ENCODE measurements around the gene KIAA1549. TPM values are rescaled to one million over a fixed set of nuclear protein-coding genes. Genes with fewer than 3 reads are reported as not detected.
"Not testable (repeated sequence)": the region's sequence is repeated elsewhere in the genome, so short reads cannot be mapped to it uniquely, and the experiment has no call there.

Gene KIAA1549
- polyA plus RNA-seq, 2 of the 4 experiments (the other 2 are of a cell fraction) = 4.1 to 4.7 TPM

DNA sequence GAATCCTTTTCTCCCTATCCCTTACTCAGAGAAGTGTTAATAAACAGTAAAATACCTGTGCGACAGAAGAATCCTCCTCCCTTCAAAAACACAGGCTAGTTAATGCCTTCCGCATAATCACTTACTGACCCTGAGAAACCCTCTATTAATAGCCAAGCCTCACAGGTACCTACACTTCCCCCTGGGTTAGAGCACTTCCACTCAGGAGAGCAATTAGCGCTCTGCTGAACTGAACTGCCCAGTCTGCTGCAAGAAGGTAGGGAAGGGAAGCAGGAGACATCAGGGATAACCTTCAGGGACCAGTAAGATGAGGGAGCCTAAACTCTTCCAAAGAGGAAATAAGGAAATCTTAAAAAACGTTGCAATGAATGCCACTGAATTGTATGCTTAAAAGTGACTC, 39.6 kb downstream of the KIAA1549 start:
- ChIA-PET POLR2A (no interaction called here), CTCF (no interaction called here)
- H3K4me2 ChIP-seq = no peak overlapping the region
- DNase-seq (ENCODE audit: low read depth in 1 of 2, low spot score in 1 of 2) (no peak), FAIRE-seq (no peak), ATAC-seq (no peak)
- 70% methylated on average over 4 of the region's 4 CpGs for WGBS (ENCODE audit: missing lambda C conversion rate)
- no peak overlapping the region for H3K4me3 ChIP-seq
- no peak for TF ChIP-seq PHF8 (IDR thresholded peaks at IDR 0.05; ENCODE audit: borderline replicate concordance, low read depth)
- TF ChIP-seq ZSCAN20 (CRISPR knock-in tag; IDR thresholded peaks at IDR 0.05) = no peak
- TF ChIP-seq, protein P1, sequence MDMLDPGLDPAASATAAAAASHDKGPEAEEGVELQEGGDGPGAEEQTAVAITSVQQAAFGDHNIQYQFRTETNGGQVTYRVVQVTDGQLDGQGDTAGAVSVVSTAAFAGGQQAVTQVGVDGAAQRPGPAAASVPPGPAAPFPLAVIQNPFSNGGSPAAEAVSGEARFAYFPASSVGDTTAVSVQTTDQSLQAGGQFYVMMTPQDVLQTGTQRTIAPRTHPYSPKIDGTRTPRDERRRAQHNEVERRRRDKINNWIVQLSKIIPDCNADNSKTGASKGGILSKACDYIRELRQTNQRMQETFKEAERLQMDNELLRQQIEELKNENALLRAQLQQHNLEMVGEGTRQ (IDR thresholded peaks at IDR 0.05) = no peak
- TF ChIP-seq ZC3H11A (IDR thresholded peaks at IDR 0.05) = no peak
- TF ChIP-seq ZFP36 (IDR thresholded peaks at IDR 0.05; ENCODE audit: borderline replicate concordance, partially characterized antibody) = no peak
- TF ChIP-seq, protein P2, sequence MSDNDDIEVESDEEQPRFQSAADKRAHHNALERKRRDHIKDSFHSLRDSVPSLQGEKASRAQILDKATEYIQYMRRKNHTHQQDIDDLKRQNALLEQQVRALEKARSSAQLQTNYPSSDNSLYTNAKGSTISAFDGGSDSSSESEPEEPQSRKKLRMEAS (IDR thresholded peaks at IDR 0.05) = no peak
- TF ChIP-seq NR3C1 (IDR thresholded peaks at IDR 0.05) = no peak
- TF ChIP-seq KDM1A (IDR thresholded peaks at IDR 0.05; ENCODE audit: low read depth) = no peak
- no peak for TF ChIP-seq SMC3 (IDR thresholded peaks at IDR 0.05)
- no peak for TF ChIP-seq HEYL (CRISPR knock-in tag; IDR thresholded peaks at IDR 0.05)
- TF ChIP-seq, protein P3, sequence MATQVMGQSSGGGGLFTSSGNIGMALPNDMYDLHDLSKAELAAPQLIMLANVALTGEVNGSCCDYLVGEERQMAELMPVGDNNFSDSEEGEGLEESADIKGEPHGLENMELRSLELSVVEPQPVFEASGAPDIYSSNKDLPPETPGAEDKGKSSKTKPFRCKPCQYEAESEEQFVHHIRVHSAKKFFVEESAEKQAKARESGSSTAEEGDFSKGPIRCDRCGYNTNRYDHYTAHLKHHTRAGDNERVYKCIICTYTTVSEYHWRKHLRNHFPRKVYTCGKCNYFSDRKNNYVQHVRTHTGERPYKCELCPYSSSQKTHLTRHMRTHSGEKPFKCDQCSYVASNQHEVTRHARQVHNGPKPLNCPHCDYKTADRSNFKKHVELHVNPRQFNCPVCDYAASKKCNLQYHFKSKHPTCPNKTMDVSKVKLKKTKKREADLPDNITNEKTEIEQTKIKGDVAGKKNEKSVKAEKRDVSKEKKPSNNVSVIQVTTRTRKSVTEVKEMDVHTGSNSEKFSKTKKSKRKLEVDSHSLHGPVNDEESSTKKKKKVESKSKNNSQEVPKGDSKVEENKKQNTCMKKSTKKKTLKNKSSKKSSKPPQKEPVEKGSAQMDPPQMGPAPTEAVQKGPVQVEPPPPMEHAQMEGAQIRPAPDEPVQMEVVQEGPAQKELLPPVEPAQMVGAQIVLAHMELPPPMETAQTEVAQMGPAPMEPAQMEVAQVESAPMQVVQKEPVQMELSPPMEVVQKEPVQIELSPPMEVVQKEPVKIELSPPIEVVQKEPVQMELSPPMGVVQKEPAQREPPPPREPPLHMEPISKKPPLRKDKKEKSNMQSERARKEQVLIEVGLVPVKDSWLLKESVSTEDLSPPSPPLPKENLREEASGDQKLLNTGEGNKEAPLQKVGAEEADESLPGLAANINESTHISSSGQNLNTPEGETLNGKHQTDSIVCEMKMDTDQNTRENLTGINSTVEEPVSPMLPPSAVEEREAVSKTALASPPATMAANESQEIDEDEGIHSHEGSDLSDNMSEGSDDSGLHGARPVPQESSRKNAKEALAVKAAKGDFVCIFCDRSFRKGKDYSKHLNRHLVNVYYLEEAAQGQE (IDR thresholded peaks at IDR 0.05) = no peak
- TF ChIP-seq, protein P4, sequence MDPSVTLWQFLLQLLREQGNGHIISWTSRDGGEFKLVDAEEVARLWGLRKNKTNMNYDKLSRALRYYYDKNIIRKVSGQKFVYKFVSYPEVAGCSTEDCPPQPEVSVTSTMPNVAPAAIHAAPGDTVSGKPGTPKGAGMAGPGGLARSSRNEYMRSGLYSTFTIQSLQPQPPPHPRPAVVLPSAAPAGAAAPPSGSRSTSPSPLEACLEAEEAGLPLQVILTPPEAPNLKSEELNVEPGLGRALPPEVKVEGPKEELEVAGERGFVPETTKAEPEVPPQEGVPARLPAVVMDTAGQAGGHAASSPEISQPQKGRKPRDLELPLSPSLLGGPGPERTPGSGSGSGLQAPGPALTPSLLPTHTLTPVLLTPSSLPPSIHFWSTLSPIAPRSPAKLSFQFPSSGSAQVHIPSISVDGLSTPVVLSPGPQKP (IDR thresholded peaks at IDR 0.05; ENCODE audit: low read depth, low read length) = no peak
- TF ChIP-seq RFX5 (IDR thresholded peaks at IDR 0.05) = no peak
- TF ChIP-seq NFE2L2 (conservative IDR thresholded peaks at IDR 0.05; ENCODE audit: low read length) = no peak
- 0 out of 3 replicates have a peak, but pooled peaks cover under 1% of the 10 kb centered on the region for H3K4me1 ChIP-seq
- H3K9me3 ChIP-seq = no peaks in the 10 kb centered on the region
- H3K27ac ChIP-seq = no peak overlapping the region

DNA sequence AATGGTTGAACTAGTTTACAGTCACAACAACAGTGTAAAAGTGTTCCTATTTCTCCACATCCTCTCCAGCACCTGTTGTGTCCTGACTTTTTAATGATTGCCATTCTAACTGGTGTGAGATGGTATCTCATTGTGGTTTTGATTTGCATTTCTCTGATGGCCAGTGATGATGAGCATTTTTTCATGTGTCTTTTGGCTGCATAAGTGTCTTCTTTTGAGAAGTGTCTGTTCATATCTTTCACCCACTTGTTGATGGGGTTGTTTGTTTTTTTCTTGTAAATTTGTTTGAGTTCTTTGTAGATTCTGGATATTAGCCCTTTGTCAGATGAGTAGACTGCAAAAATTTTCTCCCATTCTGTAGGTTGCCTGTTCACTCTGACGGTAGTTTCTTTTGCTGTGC, 40.6 kb downstream of the KIAA1549 start:
- ATAC-seq; DNase-seq (ENCODE audit: low read depth in 1 of 2, low spot score in 1 of 2); H3K4me1 ChIP-seq; H3K27ac ChIP-seq; POLR2A ChIA-PET; H3K4me2 ChIP-seq; H3K4me3 ChIP-seq; CTCF ChIA-PET; FAIRE-seq; H3K9me3 ChIP-seq: not testable (repeated sequence)
- 80% methylated on average over 1 of the region's 1 CpG for WGBS (ENCODE audit: missing lambda C conversion rate)

DNA sequence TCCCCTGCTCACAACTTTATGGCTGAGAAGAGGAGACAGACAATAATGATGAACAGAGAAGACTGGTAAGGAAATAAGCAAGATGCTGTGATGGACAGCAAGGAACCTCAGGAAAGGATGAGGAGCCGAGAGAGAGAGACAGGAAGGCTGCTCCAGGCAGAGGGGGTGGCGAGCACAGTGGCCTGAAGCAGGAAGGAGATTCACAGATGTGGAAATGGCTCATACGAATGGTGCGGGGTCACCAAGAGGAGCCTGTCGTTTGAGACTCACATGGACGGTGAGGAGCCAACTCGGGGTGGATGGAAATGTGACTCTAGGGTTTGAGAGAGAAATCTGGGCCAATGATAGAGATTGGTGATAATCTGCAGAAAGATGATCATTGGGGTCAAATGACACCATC, 43.7 kb downstream of the KIAA1549 start:
- Histone ChIP-seq H3K9me3 (no peaks in the 10 kb centered on the region), H3K27ac (no peak overlapping the region), H3K4me2 (no peak overlapping the region), H3K4me3 (no peak overlapping the region), H3K4me1 (peaks cover 22% of the 10 kb centered on the region)
- ChIA-PET POLR2A (no interaction called here), CTCF (no interaction called here)
- TF ChIP-seq HOXA7 (CRISPR knock-in tag; IDR thresholded peaks at IDR 0.05) = no peak
- TF ChIP-seq SREBF2 (IDR thresholded peaks at IDR 0.05) = no peak
- TF ChIP-seq SMC3 (IDR thresholded peaks at IDR 0.05) = no peak
- no peak for TF ChIP-seq GATA3 (IDR thresholded peaks at IDR 0.05; ENCODE audit: borderline replicate concordance)
- TF ChIP-seq RFX5 (IDR thresholded peaks at IDR 0.05) = no peak
- TF ChIP-seq TP53 (CRISPR knock-in tag; IDR thresholded peaks at IDR 0.05) = no peak
- no peak for TF ChIP-seq CBX8 (IDR thresholded peaks at IDR 0.05)
- no peak for TF ChIP-seq ESRRA (IDR thresholded peaks at IDR 0.05; ENCODE audit: borderline replicate concordance, low read length)
- TF ChIP-seq PHF8 (IDR thresholded peaks at IDR 0.05; ENCODE audit: borderline replicate concordance, low read depth) = no peak
- no peak for TF ChIP-seq EHF (CRISPR knock-in tag; IDR thresholded peaks at IDR 0.05)
- no peak for TF ChIP-seq KDM1A (IDR thresholded peaks at IDR 0.05; ENCODE audit: low read depth)
- TF ChIP-seq MAZ (IDR thresholded peaks at IDR 0.05; ENCODE audit: borderline replicate concordance, low read depth, low read length) = no peak
- TF ChIP-seq EP300 (IDR thresholded peaks at IDR 0.05) = no peak
- TF ChIP-seq, protein P4 (IDR thresholded peaks at IDR 0.05; ENCODE audit: low read depth, low read length) = no peak
- no peak for TF ChIP-seq HOXB13 (CRISPR knock-in tag; IDR thresholded peaks at IDR 0.05; ENCODE audit: low read depth)
- DNase-seq (ENCODE audit: low read depth in 1 of 2, low spot score in 1 of 2) (no peak), FAIRE-seq (no peak), ATAC-seq (no peak)
- 88% methylated on average over 7 of the region's 7 CpGs for WGBS (ENCODE audit: missing lambda C conversion rate)
